ACC112 (cell line): ENCODE results near the gene TUBGCP2.

ENCODE experiments used
- H2AFZ ChIP-seq: fragments of 200-600 bp; sonication (generic); one replicate; pipeline ENCODE4 v1.6.0; 2017; ENCODE audit warnings: antibody characterized with exemption, low read length; ENCODE audit not compliant: unreplicated experiment
- H3K27ac ChIP-seq: fragments of 200-600 bp; sonication (generic); 2 replicates; pipeline ENCODE4 v1.5.1; 2014; ENCODE audit warnings: low read depth, mild to moderate bottlenecking, antibody characterized with exemption, low read length, moderate library complexity
- H3K27me3 ChIP-seq: fragments of 200-600 bp; sonication (generic); 2 replicates; pipeline ENCODE4 v1.6.1; 2014; ENCODE audit warnings: mild to moderate bottlenecking, antibody characterized with exemption, low read length, moderate library complexity, mixed read lengths; ENCODE audit not compliant: insufficient read depth
- H3K36me3 ChIP-seq: fragments of 200-600 bp; sonication (generic); 2 replicates; pipeline ENCODE4 v1.6.1; 2016; ENCODE audit warnings: mild to moderate bottlenecking, antibody characterized with exemption, low read length, moderate library complexity, mixed read lengths; ENCODE audit not compliant: insufficient read depth
- H3K4me1 ChIP-seq: fragments of 200-600 bp; sonication (generic); one replicate; pipeline ENCODE4 v1.6.1; 2016; ENCODE audit warnings: low read length, mixed read lengths; ENCODE audit not compliant: insufficient read depth, unreplicated experiment, control insufficient read depth
- H3K4me3 ChIP-seq: fragments of 200-600 bp; sonication (generic); 2 replicates; pipeline ENCODE4 v1.5.1; 2014; ENCODE audit warnings: mild to moderate bottlenecking, low read depth, low read length
- H3K79me2 ChIP-seq: fragments of 200-600 bp; sonication (generic); one replicate; pipeline ENCODE4 v1.6.0; 2016; ENCODE audit warnings: low read length; ENCODE audit not compliant: control insufficient read depth, unreplicated experiment, insufficient read depth

The TUBGCP2 gene

DNA sequence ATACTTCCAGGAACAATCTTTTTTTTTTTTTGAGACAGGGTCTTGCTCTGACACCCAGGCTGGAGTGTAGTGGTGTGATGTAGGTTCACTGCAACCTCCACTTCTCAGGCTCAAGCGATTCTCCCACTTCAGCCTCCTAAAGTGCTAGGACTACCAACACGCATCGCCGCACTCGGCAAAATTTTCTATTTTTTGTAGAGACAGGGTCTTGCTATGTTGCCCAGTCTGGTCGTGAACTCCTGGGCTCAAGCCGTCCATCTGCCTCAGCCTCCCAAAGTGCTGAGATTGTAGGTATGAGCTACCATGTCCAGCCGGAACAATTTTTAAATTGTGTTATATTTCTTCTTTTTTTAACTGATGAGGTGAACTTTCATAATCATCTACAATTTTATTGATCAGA lies 2.1 kb upstream of the TUBGCP2 start:
- Histone ChIP-seq H3K27me3 (no peaks in the 10 kb centered on the region), H3K27ac (no peak overlapping the region), H2AFZ (no peak overlapping the region), H3K36me3 (peaks cover 3% of the 10 kb centered on the region; the same call in 1 of the 2 replicates), H3K4me3 (no peak overlapping the region), H3K79me2 (peaks cover 23% of the 10 kb centered on the region), H3K4me1 (peaks cover 6% of the 10 kb centered on the region)

DNA sequence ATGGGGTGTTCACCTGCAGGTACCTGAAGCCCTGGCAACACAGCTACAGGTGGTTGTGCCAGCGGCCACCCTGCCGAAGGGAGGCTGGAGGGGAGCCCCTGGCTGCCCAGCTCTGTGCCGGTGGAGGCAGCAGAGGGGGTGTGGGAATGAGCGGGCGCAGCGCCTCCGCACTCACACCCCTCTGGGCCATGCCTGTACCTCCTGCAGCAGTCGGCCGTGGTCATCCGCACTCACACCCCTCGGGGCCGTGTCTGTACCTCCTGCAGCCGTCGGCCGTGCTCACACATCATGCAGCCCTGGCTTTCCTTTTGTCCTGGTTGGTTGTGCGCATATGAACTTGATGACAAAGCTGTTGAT lies 1.7 kb upstream of the TUBGCP2 start:
- peaks cover 6% of the 10 kb centered on the region for H3K4me1 ChIP-seq
- H3K27ac ChIP-seq, result no peak overlapping the region
- no peak overlapping the region for H2AFZ ChIP-seq
- no peaks in the 10 kb centered on the region for H3K27me3 ChIP-seq
- peaks cover 3% of the 10 kb centered on the region; the same call in 1 of the 2 replicates for H3K36me3 ChIP-seq
- H3K4me3 ChIP-seq, result no peak overlapping the region
- H3K79me2 ChIP-seq, result peaks cover 27% of the 10 kb centered on the region

DNA sequence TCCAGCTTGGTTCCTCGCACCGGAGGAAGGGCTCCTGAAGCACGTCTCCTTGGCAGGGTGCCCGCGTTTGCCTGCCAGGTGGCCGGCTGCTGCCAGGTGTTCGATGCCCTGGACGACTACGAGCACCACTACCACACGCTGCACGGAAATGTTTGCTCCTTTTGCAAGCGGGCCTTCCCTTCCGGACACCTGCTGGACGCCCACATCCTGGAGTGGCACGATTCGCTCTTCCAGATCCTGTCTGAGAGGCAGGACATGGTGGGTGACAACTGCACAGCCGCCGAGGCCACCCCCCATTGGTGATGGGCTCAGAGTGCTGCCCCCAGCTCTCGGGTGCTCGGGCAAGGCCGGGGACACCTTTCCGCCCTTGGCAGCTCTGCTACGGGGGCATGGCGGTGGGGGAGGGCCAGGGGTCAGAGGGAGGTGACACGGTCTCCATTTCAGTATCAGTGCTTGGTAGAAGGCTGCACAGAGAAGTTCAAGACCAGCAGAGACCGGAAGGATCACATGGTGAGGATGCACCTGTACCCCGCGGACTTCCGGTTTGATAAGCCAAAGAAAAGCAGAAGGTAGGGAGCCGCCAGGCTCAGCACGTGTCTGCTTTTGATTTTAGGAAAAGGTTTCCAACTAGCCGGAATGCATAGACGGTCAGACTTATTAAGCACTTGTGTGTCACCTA lies 1.2 kb upstream of the TUBGCP2 start:
- Histone ChIP-seq H3K27ac (no peak overlapping the region), H3K4me1 (peaks cover 6% of the 10 kb centered on the region), H3K27me3 (no peaks in the 10 kb centered on the region), H3K36me3 (peaks cover 3% of the 10 kb centered on the region; the same call in 1 of the 2 replicates), H2AFZ (no peak overlapping the region), H3K4me3 (no peak overlapping the region), H3K79me2 (peaks cover 27% of the 10 kb centered on the region)

DNA sequence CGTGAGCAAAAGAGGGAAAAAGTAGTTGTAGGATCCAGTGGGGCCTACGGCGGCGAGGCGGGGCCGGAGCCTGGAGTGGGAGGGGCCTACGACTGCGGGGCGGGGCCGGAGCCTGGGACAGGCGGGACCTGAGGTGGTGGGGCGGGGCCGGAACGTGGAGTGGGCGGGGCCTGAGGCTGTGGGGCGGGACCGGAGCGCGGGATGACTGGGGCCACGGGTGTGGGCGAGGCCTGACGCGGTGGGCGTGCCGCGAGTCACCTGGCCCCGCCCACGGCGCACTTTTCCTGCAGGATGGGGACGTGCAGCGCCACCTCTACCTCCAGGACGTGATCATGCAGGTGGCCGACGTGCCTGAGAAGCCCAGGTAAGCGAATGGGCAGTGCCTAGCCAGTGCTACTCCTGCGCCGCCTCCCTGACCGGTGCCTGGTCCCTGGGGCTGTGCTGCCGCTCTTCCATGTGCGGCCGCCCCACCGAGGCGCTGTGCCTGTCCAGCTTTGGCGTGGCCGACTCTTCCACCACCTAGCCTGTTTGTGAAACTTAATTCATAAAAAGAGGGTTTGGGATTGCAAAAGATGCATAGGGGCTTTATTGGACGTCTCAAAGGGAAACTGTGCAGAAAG lies 538 bp upstream of the TUBGCP2 start:
- H3K4me1 ChIP-seq, result peaks cover 6% of the 10 kb centered on the region
- H3K36me3 ChIP-seq, result peaks cover 3% of the 10 kb centered on the region; the same call in 1 of the 2 replicates
- H3K27me3 ChIP-seq, result no peaks in the 10 kb centered on the region
- H3K4me3 ChIP-seq, result peak overlapping the region; percentile 91
- H3K79me2 ChIP-seq, result peaks cover 29% of the 10 kb centered on the region
- peak overlapping the region; percentile 89 for H3K27ac ChIP-seq
- peak overlapping the region; percentile 65 for H2AFZ ChIP-seq

DNA sequence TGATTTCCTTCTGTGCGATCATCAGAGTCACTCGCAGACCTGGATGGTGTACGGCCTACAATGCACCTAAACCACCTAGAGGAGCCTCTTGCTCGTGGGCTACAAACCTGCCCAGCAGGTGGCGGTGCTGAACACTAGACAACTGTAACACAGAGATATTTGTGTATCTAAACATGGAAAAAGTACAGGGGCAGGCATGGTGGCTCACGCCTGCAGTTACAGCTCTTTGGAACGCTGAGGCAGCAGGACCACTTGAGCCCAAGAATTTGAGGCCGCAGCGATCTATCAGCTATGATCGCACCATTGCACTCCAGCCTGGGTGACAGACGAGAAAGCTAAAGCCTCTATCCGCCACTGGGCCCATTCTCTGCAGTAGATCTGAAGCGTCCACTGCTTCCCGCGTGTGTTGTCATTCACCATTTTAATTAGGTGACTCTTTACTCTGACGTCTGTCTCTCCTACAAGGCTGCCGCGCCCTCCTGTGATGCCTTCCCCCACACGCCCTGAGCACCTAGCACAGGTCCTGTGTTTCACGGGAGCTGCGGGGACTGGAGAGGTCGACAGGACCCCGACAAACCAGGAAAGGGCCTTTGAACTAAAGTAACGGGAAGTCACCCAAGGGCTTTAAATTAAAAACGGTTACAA lies 774 bp downstream of the TUBGCP2 start:
- Histone ChIP-seq H3K27ac (peak overlapping the region; percentile 89), H2AFZ (peak overlapping the region; percentile 65), H3K27me3 (no peaks in the 10 kb centered on the region), H3K79me2 (peaks cover 42% of the 10 kb centered on the region), H3K4me3 (peak overlapping the region; percentile 91), H3K4me1 (peaks cover 6% of the 10 kb centered on the region), H3K36me3 (peaks cover 3% of the 10 kb centered on the region; the same call in 1 of the 2 replicates)

DNA sequence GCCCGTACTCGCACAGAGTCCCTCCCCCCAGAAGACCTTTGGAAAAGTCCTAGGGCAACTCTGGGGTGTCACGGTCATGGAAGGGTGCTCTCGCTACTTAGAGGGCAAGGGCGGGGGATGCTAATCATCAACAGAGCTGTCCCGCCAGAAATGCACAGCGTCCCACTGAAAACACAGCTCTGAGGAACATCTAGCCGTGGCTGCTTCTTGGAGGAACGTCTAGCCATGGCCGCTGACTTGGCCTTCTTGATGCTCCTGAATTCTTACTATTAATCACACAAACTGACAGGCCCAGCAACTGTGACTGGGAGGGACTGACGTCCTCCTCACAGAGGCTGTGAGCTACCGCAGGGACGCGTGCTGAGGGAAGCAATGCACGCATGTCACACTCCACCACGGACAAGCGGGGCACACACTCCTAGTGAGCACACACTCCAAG lies 1.7 kb downstream of the TUBGCP2 start:
- peaks cover 3% of the 10 kb centered on the region; the same call in 1 of the 2 replicates for H3K36me3 ChIP-seq
- no peaks in the 10 kb centered on the region for H3K27me3 ChIP-seq
- H3K27ac ChIP-seq, result no peak overlapping the region
- no peak overlapping the region for H2AFZ ChIP-seq
- peaks cover 6% of the 10 kb centered on the region for H3K4me1 ChIP-seq
- peaks cover 45% of the 10 kb centered on the region for H3K79me2 ChIP-seq
- H3K4me3 ChIP-seq, result peak overlapping the region; percentile 91; the same call in 1 of the 2 replicates

DNA sequence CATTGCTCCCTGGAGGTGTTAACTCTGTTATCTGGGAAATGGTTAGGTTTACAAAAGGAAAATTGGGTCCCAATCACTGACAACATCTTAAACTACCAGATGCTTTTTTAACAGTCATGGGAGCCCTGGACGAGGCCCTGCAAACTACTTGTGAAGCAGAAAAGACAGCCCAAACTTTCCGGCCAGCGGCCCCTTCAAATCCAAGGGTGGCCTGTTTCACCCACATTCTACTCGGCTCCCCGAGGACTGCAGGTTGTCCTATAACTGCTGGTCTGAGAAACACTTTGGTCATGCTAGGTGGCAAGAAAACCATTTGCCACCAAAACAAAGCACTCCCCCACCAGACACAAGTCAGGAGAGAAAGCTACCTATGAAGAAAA lies 2.6 kb downstream of the TUBGCP2 start:
- Histone ChIP-seq H2AFZ (no peak overlapping the region), H3K36me3 (peaks cover 3% of the 10 kb centered on the region; the same call in 1 of the 2 replicates)

DNA sequence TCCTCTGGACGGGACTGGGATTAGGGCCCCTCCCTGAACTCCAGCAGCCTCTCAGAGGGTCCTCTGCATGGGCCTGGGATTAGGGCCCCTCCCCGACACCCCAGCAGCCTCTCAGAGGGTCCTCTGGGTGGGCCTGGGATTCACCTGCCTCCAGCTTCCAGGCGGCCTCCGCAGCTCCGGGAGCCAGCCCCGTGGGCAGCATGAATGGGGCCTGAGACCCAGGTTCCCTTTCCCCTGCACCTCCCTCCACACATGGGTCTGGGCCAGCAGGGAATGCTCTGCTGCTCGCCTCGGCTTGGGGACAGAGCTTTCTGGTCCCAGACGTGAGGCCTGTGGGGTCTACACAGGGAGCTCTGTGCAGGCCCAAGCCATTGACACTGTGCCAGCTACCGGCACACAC lies 5.5 kb downstream of the TUBGCP2 start:
- Histone ChIP-seq H2AFZ (no peak overlapping the region), H3K79me2 (peaks cover 43% of the 10 kb centered on the region), H3K27me3 (no peaks in the 10 kb centered on the region), H3K4me1 (peaks cover 6% of the 10 kb centered on the region), H3K36me3 (peaks cover 15% of the 10 kb centered on the region; the same call in 1 of the 2 replicates), H3K27ac (no peak overlapping the region), H3K4me3 (no peak overlapping the region)

More for the DNA sequence above, 2.6 kb downstream of the TUBGCP2 start:
- Histone ChIP-seq H3K27ac (no peak overlapping the region), H3K79me2 (peaks cover 45% of the 10 kb centered on the region), H3K27me3 (no peaks in the 10 kb centered on the region), H3K4me3 (no peak overlapping the region), H3K4me1 (peaks cover 6% of the 10 kb centered on the region)

DNA sequence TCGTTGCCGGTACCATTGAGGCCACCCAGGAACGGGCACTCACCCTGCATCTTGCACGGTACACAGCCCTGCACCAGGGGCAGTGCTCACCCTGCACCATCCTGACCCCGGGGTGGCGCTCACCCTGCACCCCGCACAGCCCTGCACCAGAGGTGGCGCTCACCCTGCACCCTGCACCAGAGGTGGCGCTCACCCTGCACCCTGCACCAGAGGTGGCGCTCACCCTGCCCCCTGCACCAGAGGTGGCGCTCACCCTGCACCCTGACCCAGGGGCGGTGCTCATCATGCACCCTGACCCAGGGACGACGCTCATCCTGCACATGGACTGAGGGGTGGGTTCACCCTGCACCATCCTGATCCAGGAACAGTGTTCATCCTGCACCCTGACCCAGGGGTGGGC lies 6.4 kb downstream of the TUBGCP2 start:
- Histone ChIP-seq H3K36me3 (peaks cover 22% of the 10 kb centered on the region; the same call in 1 of the 2 replicates), H3K27ac (no peak overlapping the region), H3K27me3 (no peaks in the 10 kb centered on the region), H3K79me2 (peaks cover 34% of the 10 kb centered on the region), H3K4me3 (no peak overlapping the region), H2AFZ (no peak overlapping the region), H3K4me1 (peaks cover 2% of the 10 kb centered on the region)

DNA sequence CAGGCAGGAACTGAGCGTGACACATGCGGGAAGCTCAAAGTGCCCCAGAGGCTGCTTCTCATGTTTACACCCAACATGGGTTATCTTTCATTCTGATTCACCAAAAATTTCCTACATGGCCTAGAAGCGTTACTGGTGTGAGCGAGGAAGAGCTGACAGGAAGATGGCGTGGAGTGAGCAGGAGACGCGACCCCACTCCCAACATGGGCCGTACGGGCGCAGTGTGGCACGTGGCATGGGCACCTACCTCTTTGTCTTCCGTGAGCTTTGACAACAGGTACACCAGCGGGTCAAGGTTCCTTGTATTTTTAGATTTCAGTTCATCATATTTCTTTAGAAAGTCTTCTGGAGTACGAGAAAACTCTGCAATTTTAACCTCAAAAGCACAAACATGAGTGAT lies 8.9 kb downstream of the TUBGCP2 start:
- H3K4me3 ChIP-seq, result no peak overlapping the region
- peaks cover 18% of the 10 kb centered on the region for H3K79me2 ChIP-seq
- no peaks in the 10 kb centered on the region for H3K27me3 ChIP-seq
- H2AFZ ChIP-seq, result no peak overlapping the region
- H3K27ac ChIP-seq, result no peak overlapping the region
- no peaks in the 10 kb centered on the region for H3K4me1 ChIP-seq
- H3K36me3 ChIP-seq, result peaks cover 27% of the 10 kb centered on the region; the same call in 1 of the 2 replicates
